ENCODE measurements around the gene ZBTB43. TPM values are rescaled to one million over a fixed set of nuclear protein-coding genes. Genes with fewer than 3 reads are reported as not detected.

ZBTB43 gene
- total RNA-seq, 1 experiment from 2014 or later = 4.6 TPM

DNA sequence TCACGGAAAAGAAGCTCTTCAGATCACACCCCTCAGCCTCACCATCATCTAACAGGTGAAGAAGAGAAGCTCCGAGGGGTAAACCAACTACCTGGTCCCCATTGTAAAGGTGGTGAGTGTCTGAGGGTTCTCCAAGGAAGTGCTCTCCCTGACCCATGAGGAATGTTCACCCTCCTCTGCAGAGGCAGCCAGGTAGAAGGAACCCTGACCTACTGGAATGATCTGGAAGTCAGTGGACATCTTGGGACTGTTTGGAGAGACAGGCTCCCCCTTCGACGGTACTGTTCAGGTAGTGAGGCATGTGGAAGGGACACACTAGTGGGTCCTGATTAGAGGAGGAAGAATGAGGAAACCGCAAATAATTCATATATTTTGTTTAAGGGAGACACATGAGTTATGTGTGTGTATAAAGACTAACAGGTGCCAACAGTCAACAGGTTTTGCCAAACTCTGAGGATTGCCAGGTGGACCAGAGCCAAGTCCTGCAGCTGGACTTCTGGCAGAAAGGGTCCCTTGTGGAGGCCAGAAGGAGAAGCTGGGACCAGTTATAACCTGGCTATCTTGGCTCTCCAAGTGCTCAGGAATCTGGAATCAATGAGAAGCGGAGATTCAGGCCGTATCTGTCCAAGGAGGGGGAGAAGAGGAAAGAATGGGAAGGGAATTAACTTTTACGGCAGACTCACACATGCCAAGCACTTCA, 52.6 kb downstream of the ZBTB43 start:
- DNase-seq (ENCODE audit: low spot score) = no peak

DNA sequence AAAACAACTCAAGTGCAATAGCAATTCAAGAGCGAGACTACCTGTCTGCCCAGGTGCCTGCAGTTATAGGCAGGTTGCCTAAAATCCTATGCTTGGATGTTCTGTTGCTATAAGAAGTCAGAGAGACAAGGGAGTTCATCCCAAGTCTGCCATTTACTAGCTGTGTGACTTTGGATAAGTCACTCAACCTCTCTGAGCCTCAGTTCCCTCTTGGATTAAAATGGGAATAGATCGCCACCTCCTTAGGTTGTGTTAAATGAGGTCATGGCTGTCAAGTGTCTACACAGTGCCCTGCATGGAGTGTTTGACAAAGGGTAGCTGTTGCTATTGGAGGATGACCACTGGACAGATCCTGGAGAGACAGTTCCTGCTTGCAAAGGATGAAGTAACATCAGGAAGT, 54.3 kb downstream of the ZBTB43 start:
- no peak for DNase-seq (ENCODE audit: low spot score)

DNA sequence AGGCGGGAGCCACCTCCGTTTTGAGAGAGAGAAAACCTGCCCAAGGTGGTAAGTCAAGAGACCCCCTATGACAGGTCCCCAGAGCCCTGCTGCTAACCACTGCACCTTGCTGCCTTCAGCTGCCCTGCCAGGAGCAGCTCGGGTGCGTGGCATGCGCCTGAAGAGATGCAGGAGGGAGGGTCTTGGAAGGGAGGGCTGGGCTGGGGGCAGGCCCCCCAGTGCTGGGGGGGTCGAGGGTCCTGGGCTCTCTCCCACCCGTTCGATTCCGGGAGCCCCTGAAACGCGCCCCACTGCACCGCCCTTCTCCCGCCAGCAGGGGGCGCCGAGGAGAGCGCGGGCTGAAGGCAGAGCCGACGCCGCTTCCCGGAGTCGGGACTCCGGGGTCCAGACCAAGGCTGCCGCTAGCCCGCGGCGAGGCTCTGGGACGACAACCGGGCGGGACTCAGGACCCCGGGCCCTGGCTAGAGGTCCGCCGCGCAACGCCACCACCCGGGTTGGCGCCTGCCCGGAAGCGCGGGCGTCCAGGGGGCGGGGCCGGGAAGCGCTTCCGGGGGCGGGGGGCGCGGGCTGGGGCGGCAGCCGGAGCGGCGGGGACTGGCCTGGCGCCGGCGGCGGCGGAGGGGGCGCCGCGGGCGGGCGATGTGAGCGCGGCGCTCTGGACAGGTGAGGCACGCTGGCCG, 55.4 kb downstream of the ZBTB43 start, which contains the start of gene ZBTB34:
Gene ZBTB34, plus strand, starts transcription at position 563 of the 680 bp plus-strand sequence. CDS start 18,761 bp downstream, outside the sequence.
- DNase-seq (ENCODE audit: low spot score) = peak; percentile 63

- DNase-seq (ENCODE audit: low spot score) = peak; percentile 57
Observed at GRCh38 chr9:126860757-126861466, 56.1 kb downstream of the ZBTB43 start.

- peak; percentile 39 for DNase-seq (ENCODE audit: low spot score)
Observed at GRCh38 chr9:126861707-126862103, 56.9 kb downstream of the ZBTB43 start.

DNA sequence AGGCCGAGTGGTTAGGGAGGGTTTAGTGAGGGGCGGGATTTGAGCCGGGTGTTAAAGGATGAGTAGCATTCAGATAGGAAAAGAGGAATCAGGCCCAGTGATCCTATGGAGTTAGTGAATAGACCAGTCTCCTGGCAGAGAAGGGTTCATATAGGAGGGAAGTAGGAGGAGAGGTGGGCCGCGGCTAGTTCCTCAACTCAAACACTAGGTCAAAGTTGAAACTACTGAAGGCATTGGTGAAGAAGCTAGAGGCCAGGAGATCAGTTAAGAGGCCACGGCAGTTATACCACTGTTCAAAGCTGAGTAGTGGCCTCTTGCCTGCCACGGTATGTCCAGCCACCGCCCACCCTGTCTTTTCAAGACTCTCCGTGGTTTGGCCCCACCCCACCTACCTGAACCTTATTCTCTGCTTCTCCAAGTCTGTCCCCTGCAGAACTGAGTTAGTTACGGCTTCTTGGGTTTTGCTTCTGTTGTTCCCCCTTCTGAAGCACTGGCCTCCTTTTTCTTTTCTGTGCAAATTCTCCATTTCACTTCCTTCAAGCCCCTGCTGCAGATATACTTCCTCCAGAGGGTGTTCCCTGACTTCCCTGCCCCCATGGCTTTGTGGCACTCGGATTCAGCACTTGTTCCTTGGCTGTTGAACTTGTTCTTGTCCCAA, 57.4 kb downstream of the ZBTB43 start:
- peak; percentile 36 for DNase-seq (ENCODE audit: low spot score)

- DNase-seq (ENCODE audit: low spot score) = no peak
Observed at GRCh38 chr9:126864771-126865170, 59.9 kb downstream of the ZBTB43 start.

GRCh38 chr9:126869368-126869767, 64.5 kb downstream of the ZBTB43 start:
- no peak for DNase-seq (ENCODE audit: low spot score)

DNA sequence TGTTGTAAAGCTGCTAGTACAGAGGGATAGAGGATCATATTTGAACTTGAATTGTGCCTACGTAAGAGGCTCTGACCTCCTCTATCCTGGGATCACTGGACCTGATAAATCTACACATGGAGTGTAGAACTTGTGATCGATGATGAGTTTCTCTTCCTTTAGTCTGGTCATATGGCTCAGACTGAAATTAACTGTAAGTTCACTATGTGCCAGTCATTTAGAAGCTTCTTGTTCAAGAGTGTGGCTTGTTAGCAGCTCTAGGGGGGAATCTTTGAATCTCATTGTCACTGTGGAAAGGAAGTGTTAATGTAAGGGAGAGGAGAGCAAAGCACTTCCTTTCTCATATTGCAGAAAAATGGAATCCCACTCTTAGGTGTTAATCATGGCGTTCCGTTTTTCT, 67.7 kb downstream of the ZBTB43 start:
- DNase-seq (ENCODE audit: low spot score) = no peak

DNA sequence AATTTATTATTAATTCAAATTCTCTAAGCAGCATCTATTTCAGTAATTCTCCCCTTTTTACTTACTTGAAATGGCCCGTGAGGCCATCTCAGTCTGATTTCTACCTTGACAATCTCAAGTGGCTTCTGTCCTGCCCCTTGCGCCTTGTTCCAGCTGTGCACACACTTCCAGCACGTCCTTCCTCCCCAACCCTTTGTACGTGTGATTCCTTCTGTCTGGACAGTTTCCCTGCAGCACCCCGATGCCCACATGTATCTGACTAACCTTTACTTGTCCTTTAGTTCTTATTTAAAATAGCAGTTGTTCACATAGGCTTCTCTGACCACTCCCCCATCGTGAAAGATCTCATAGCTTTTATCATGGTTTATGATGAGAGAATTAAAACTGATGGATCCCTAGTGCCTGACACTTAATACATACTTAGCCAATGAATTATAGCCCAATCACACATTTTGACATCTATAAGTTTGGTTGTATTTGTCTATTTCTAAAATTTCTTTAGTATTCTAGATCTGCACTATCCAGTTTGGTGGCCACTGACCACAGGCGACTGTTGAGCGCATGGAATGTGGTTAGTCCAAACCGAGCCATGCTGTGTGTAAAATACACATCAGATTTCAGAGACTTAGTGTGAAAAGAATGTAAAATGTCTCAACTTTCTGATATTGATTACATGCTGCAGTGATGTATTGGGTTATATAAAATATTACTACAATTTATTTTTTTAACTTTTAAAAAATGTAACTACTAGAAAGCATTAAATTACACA, 69.9 kb downstream of the ZBTB43 start:
- no peak for DNase-seq (ENCODE audit: low spot score)

DNA sequence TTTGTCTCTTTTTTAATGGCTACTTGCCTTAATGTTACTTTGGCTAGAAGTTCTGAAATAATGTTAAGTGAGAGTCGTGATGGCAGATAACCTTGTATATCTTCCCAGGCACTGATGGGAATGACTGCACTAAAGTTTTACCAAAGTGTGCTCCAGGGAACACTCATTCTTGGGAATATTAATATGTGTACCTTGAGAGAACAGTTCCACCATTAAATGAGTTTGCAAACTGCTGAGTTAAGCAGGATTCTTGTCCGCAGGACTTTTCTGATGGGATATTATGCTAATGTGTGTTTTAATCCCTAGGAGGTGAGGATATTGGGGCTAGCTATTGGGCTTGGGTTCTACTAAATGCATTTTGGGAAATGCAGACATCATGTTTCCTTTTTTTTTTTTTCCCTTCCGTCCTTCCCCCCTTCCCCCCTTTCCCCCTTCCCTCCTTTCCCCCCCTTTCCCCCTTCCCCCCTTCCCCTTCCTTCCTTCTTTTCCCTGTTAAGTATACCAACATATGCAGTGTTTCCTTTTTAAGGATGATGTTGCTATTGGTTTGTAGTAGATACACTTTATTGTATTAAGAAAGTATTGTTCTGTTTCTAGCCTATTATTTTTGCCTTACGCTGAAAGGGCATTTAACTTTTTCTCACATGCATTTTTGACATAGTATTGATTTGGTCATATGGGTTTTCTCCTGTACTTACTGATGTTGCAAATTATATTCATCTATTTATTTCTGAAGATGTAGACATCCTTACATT, 71.1 kb downstream of the ZBTB43 start:
- no peak for DNase-seq (ENCODE audit: low spot score)

DNA sequence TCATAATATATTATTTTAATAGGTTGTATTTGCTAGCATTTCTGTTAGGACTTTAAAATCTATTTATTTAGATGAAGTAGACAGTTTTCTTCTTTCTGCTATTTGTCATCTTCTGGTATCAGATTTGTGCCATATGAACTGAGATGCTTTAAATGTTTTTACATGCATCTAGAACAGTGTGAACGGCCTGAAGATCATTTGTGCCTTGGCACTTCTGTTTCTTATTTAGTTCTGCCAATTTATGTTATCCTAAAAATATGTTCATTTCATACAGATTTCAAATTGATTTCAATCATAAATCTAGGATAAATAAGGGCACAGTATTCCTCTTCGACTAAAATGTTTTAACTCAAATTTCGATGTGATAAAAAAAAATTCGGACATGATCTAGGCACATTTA, 71.7 kb downstream of the ZBTB43 start:
- no peak for DNase-seq (ENCODE audit: low spot score)

DNA sequence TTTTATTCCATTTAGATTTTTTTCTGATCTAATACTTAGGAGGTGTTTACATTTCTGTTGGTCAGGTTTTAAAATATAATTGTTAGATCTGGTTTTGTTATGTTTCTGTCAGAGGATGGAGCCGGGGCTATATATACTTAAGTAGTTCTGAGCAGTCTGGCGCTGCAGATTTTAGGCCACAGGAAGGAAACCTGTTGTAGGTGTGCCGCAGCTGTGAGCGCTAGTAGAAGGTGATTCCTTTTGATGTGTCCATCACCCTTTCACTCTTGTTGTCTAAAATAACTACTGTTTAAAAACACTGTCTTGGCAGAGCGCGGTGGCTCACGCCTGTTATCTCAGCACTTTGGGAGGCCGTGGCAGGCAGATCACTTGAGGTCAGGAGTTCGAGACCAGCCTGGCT, 72.6 kb downstream of the ZBTB43 start:
- no peak for DNase-seq (ENCODE audit: low spot score)

GRCh38 chr9:126879288-126879687, 74.4 kb downstream of the ZBTB43 start:
- DNase-seq (ENCODE audit: low spot score) = no peak

- no peak for DNase-seq (ENCODE audit: low spot score)
Observed at GRCh38 chr9:126880226-126880946, 75.5 kb downstream of the ZBTB43 start.

DNA sequence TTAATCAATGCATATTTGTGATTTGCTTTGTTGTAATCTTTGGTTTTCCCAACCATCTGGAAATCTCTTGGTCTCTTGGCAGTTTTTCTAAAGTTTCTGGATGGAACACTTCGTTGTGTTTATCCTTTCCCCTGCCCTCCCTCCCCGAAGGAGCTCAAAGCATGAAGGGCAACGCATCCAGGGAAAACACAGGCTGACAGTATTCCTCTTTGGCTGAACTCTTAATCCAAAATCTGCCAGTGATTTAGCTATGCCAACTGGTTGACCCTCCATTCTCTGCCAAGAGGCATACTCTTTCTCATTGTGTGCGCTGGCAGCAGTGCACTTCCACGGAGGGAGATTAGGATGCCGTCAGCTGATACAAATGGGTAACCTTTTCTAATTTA, 76.1 kb downstream of the ZBTB43 start:
- DNase-seq (ENCODE audit: low spot score) = no peak

DNA sequence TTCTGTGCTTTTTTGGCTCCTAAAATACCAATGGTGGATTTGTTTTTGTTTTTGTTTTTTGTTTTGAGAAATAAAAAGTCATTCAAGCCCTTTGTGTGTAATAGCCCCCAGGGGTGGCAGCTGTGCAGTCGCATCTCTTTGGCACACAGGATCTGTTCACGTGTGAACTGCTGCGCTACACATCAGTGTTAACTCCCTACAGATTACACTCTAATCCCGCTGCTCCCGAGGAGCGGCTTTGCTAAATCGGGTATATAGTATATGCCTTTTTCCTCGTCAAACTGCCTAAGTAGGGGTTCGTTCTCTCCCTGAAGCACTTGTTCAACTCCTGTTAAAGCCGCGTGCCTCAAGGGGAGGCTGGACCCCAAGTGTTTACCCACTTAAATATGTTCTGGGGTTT, 77.9 kb downstream of the ZBTB43 start:
- no peak for DNase-seq (ENCODE audit: low spot score)

DNA sequence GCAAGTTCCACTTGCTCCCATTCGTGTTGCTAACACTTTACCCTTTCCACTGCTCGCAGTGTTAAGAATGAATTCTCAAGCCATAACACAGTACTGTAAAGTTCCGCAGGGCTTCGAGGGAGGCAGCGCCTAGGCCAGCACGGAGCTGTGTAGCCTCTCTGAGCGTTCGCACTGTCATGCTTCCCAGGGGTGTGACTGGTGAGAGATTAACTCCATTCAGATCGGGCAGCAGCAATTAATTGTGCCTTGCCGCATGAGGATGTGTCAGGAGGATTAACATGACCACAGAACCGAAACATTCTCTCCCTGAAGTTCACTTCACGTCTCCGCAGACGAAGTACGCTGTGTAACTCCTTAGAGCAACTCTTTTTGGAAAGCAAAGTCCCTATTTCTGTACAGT, 78.8 kb downstream of the ZBTB43 start:
- DNase-seq (ENCODE audit: low spot score) = no peak

DNA sequence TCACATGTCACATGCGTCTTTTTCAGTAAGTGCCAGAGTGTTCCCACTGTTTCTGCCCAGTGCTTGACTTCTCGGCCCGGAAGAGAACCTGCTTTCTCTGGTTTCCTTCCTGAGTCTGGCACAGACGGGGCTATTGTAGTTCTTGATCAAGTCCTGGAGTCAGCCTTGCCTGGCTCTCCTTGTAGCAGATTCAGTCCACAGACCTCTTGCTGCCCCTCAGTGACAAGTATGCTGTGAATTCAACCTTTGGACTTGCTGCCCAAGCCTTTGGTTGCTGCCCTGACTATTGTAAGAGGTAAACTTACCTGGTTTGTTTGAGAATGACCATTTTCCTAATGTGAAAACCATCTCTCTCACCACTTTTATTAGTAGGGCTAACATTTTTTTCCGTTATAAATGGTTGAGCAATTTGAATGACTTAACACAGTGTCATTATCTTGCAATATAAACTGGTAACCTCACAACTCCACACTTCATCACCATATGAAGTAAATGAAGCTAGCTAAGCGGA, 80.3 kb downstream of the ZBTB43 start:
- no peak for DNase-seq (ENCODE audit: low spot score)

Measured in HT-29 (cell line).